Measurements from ENCODE around the gene S100Z. TPM values are rescaled to one million over a fixed set of nuclear protein-coding genes. Genes with fewer than 3 reads are reported as not detected.
"Not testable (repeated sequence)": the region's sequence is repeated elsewhere in the genome, so short reads cannot be mapped to it uniquely, and the experiment has no call there.

Gene S100Z
- total and polyA plus RNA-seq, 7 donors = 0.25 to 0.69 (median 0.60) TPM; not detected in 4

- H3K9me3 ChIP-seq = no peaks in the 10 kb centered on the region
- H3K36me3 ChIP-seq = no peaks in the 10 kb centered on the region
- peak within 1 kb of the TSS in 1 of 4 donors; percentile 56 for H3K27ac ChIP-seq
- TF ChIP-seq, protein P1, sequence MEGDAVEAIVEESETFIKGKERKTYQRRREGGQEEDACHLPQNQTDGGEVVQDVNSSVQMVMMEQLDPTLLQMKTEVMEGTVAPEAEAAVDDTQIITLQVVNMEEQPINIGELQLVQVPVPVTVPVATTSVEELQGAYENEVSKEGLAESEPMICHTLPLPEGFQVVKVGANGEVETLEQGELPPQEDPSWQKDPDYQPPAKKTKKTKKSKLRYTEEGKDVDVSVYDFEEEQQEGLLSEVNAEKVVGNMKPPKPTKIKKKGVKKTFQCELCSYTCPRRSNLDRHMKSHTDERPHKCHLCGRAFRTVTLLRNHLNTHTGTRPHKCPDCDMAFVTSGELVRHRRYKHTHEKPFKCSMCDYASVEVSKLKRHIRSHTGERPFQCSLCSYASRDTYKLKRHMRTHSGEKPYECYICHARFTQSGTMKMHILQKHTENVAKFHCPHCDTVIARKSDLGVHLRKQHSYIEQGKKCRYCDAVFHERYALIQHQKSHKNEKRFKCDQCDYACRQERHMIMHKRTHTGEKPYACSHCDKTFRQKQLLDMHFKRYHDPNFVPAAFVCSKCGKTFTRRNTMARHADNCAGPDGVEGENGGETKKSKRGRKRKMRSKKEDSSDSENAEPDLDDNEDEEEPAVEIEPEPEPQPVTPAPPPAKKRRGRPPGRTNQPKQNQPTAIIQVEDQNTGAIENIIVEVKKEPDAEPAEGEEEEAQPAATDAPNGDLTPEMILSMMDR (IDR thresholded peaks at IDR 0.05) = no peak
- TF ChIP-seq EP300 (IDR thresholded peaks at IDR 0.05) = no peak
- peak in 1 of 4 donors; percentile 68 for TF ChIP-seq POLR2AphosphoS5 (IDR thresholded peaks at IDR 0.05)
- peak in 1 of 2 donors; percentile 75 for TF ChIP-seq POLR2A (IDR thresholded peaks at IDR 0.05)
- 1% methylated on average over 72 of the region's 72 CpGs for WGBS, 2 donors
- peaks cover 0 to 50% (median 21%) of the 10 kb centered on the region in 3 donors for H3K27me3 ChIP-seq
- peak within 1 kb of the TSS; percentile 14 to 47 (median 40) for H3K4me3 ChIP-seq
- H3K4me1 ChIP-seq = peaks cover 0 to 16% (median 7%) of the 10 kb centered on the region in 4 donors
- intact Hi-C loops (cut with DNase I) = no loop called here
- no peak for DNase-seq
Observed at GRCh38 chr5:76818844-76819831, 30.7 kb upstream of the S100Z start, which contains the start of gene F2RL1. TSS of gene F2RL1 (plus strand) at chr5:76819030. CDS start at chr5:76819183, 153 bp downstream.

- Histone ChIP-seq H3K4me3 (peak overlapping the region in 3 of 4 donors; percentile 32 to 47 (median 47)), H3K9me3 (no peaks in the 10 kb centered on the region), H3K27ac (peak overlapping the region in 1 of 4 donors; percentile 56), H3K36me3 (no peaks in the 10 kb centered on the region), H3K27me3 (peaks cover 0 to 50% (median 21%) of the 10 kb centered on the region in 3 donors), H3K4me1 (peaks cover 0 to 16% (median 7%) of the 10 kb centered on the region in 4 donors)
- intact Hi-C loops (cut with DNase I) = no loop called here
- DNase-seq = no peak
- WGBS, 2 donors = 9 to 22% methylated on average over 31 of the region's 31 CpGs
- no peak for TF ChIP-seq EP300 (IDR thresholded peaks at IDR 0.05)
- TF ChIP-seq, protein P1 (IDR thresholded peaks at IDR 0.05) = no peak
Observed at GRCh38 chr5:76819851-76820525, 29.8 kb upstream of the S100Z start.

DNA sequence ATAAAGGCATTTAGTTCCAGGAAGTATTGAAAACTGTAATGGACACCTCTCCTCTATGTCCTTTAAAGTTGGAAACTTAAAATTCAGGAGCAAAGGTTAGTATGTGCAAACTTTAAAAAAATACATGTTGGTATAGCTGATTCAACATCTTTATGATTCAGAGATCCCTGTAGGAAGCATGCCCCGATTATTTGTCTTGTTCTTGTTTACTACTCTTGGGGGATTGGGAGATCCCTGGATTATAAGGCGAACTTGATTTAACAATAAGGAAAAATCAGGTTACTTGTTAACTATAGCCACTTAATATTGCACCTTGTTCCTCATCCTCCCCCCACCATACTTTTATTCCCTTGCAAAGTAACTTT lies 29.3 kb upstream of the S100Z start:
- intact Hi-C loops (cut with DNase I) = no loop called here
- Histone ChIP-seq H3K27ac (no peak overlapping the region), H3K27me3 (peaks cover 0 to 50% (median 21%) of the 10 kb centered on the region in 3 donors), H3K4me3 (peak overlapping the region in 1 of 4 donors; percentile 32), H3K9me3 (no peaks in the 10 kb centered on the region), H3K36me3 (no peaks in the 10 kb centered on the region), H3K4me1 (peaks cover 0 to 16% (median 7%) of the 10 kb centered on the region in 4 donors)
- DNase-seq = no peak
- TF ChIP-seq POLR2A (IDR thresholded peaks at IDR 0.05) = no peak
- TF ChIP-seq, protein P1 (IDR thresholded peaks at IDR 0.05) = no peak
- no peak for TF ChIP-seq POLR2AphosphoS5 (IDR thresholded peaks at IDR 0.05)
- no peak for TF ChIP-seq EP300 (IDR thresholded peaks at IDR 0.05)
- WGBS, 2 donors = 13 to 43% methylated on average over 2 of the region's 2 CpGs

GRCh38 chr5:76821136-76821535 lies 28.7 kb upstream of the S100Z start:
- 22 to 49% methylated on average over 4 of the region's 4 CpGs for WGBS, 2 donors
- H3K36me3 ChIP-seq = no peaks in the 10 kb centered on the region
- intact Hi-C loops (cut with DNase I) = no loop called here
- no peak overlapping the region for H3K4me3 ChIP-seq
- TF ChIP-seq POLR2AphosphoS5 (IDR thresholded peaks at IDR 0.05) (no peak), EP300 (IDR thresholded peaks at IDR 0.05) (no peak), POLR2A (IDR thresholded peaks at IDR 0.05) (no peak)
- TF ChIP-seq, protein P1 (IDR thresholded peaks at IDR 0.05) = no peak
- H3K27ac ChIP-seq = no peak overlapping the region
- no peak for DNase-seq
- no peaks in the 10 kb centered on the region for H3K9me3 ChIP-seq
- H3K27me3 ChIP-seq = peaks cover 0 to 50% (median 21%) of the 10 kb centered on the region in 3 donors
- peaks cover 0 to 16% (median 7%) of the 10 kb centered on the region in 4 donors for H3K4me1 ChIP-seq

GRCh38 chr5:76822105-76822731 lies 27.6 kb upstream of the S100Z start:
- not testable (repeated sequence) for H3K4me3 ChIP-seq

GRCh38 chr5:76826416-76826815 lies 23.4 kb upstream of the S100Z start:
- H3K4me3 ChIP-seq; H3K4me1 ChIP-seq; intact Hi-C loops (cut with DNase I): not testable (repeated sequence)

More at GRCh38 chr5:76822105-76822731, 27.6 kb upstream of the S100Z start:
- intact Hi-C loops (cut with DNase I); H3K9me3 ChIP-seq; H3K27ac ChIP-seq; H3K36me3 ChIP-seq; DNase-seq: not testable (repeated sequence)
- H3K4me1 ChIP-seq = peaks cover 0 to 16% (median 7%) of the 10 kb centered on the region in 4 donors
- WGBS, 2 donors = 16 to 63% methylated on average over 7 of the region's 7 CpGs
- H3K27me3 ChIP-seq = peaks cover 0 to 48% (median 21%) of the 10 kb centered on the region in 3 donors

More at GRCh38 chr5:76826416-76826815, 23.4 kb upstream of the S100Z start:
- H3K27ac ChIP-seq, H3K9me3 ChIP-seq, H3K27me3 ChIP-seq, H3K36me3 ChIP-seq, DNase-seq: not testable (repeated sequence)
